Karpas-422 (cell line): ENCODE measurements around the gene GOLPH3L. TPM values are rescaled to one million over a fixed set of nuclear protein-coding genes. Genes with fewer than 3 reads are reported as not detected.
"Not testable (repeated sequence)": the region's sequence is repeated elsewhere in the genome, so short reads cannot be mapped to it uniquely, and the experiment has no call there.

ENCODE experiments used
- DNase-seq: peaks from one replicate; pipeline ENCODE4 v3.0.0-alpha.2; 2015
- H2AFZ ChIP-seq: fragments of 200-600 bp; sonication (generic); 2 replicates; pipeline ENCODE4 v1.6.1; 2014; ENCODE audit warnings: antibody characterized with exemption, low read length, mixed read lengths
- H3K27ac ChIP-seq: fragments of 200-600 bp; sonication (generic); 2 replicates; pipeline ENCODE4 v1.5.1; 2014; ENCODE audit warnings: mild to moderate bottlenecking, low read length, moderate library complexity
- H3K27me3 ChIP-seq: fragments of 200-600 bp; sonication (generic); 2 replicates; pipeline ENCODE4 v1.6.1; 2014; ENCODE audit warnings: low read length, mixed read lengths
- H3K36me3 ChIP-seq: fragments of 200-600 bp; sonication (generic); 2 replicates; pipeline ENCODE4 v1.6.1; 2014; ENCODE audit warnings: low read length, mixed read lengths; ENCODE audit not compliant: insufficient read depth
- H3K4me1 ChIP-seq: fragments of 200-600 bp; sonication (generic); 2 replicates; pipeline ENCODE4 v1.6.1; 2014; ENCODE audit warnings: mild to moderate bottlenecking, low read length, mixed read lengths
- H3K4me2 ChIP-seq: fragments of 200-600 bp; sonication (generic); 2 replicates; pipeline ENCODE4 v1.6.1; 2014; ENCODE audit warnings: low read length, low read depth, mild to moderate bottlenecking; ENCODE audit not compliant: poor library complexity, severe bottlenecking
- H3K4me3 ChIP-seq: fragments of 200-600 bp; sonication (generic); 2 replicates; pipeline ENCODE4 v1.5.1; 2014; ENCODE audit warnings: mild to moderate bottlenecking, antibody characterized with exemption, low read length, mixed read lengths
- H3K79me2 ChIP-seq: fragments of 200-600 bp; sonication (generic); 2 replicates; pipeline ENCODE4 v1.6.1; 2014; ENCODE audit warnings: mild to moderate bottlenecking, low read length, mixed read lengths
- H3K9ac ChIP-seq: fragments of 200-600 bp; sonication (generic); 2 replicates; pipeline ENCODE4 v1.6.0; 2014; ENCODE audit warnings: low read length
- H3K9me2 ChIP-seq: fragments of 200-600 bp; sonication (generic), shearing (Covaris generic); replicated peaks from 2 replicates; pipeline ENCODE4 v1.6.0; 2014; ENCODE audit warnings: mild to moderate bottlenecking, low read length, moderate library complexity; ENCODE audit not compliant: insufficient read depth
- H3K9me3 ChIP-seq: fragments of 300-700, 200-600 bp; sonication (generic); 2 replicates; pipeline ENCODE4 v1.6.1; 2014; ENCODE audit warnings: low read length, mixed read lengths
- H4K20me1 ChIP-seq: fragments of 200-600 bp; sonication (generic); 2 replicates; pipeline ENCODE4 v1.6.1; 2014; ENCODE audit warnings: mild to moderate bottlenecking, antibody characterized with exemption, low read length, low read depth; ENCODE audit not compliant: insufficient read depth
- total RNA-seq: library from RNA; depleted of rRNA; stranded (reverse); fragments of >200 nt; shearing (Covaris generic); gene quantifications from 2 replicates; pipeline ENCODE4 v1.2.3, GENCODE V29; 2014; ENCODE audit warnings: low replicate concordance; rRNA removed

Gene GOLPH3L
- total RNA-seq = 15.2 and 28.1 TPM in 2 replicates

GRCh38 chr1:150696995-150697927, at the start of gene GOLPH3L:
GOLPH3L (minus strand) TSS chr1:150697154; CDS start chr1:150694838, 2,316 bp downstream.
- peak within 1 kb of the TSS; percentile 86 for H3K4me2 ChIP-seq
- peak within 1 kb of the TSS; percentile 41 for H2AFZ ChIP-seq
- peak within 1 kb of the TSS; percentile 64 for H3K9ac ChIP-seq
- H3K4me3 ChIP-seq = peak within 1 kb of the TSS; percentile 68
- H3K9me3 ChIP-seq = no peaks in the 10 kb centered on the region
- no peaks in the 10 kb centered on the region for H3K9me2 ChIP-seq
- peak within 1 kb of the TSS; percentile 73 for H3K27ac ChIP-seq
- H3K36me3 ChIP-seq = peaks cover 24% of the 10 kb centered on the region
- H3K27me3 ChIP-seq = no peaks in the 10 kb centered on the region
- H4K20me1 ChIP-seq = no peaks in the 10 kb centered on the region
- peak; percentile 98 for DNase-seq
- H3K4me1 ChIP-seq = peaks cover 44% of the 10 kb centered on the region
- H3K79me2 ChIP-seq = peaks cover 31% of the 10 kb centered on the region

GRCh38 chr1:150730130-150730721, 33.3 kb upstream of the GOLPH3L start:
- Histone ChIP-seq H3K27me3 (no peaks in the 10 kb centered on the region), H3K4me3 (no peak overlapping the region), H3K4me1 (no peaks in the 10 kb centered on the region), H3K9me2 (no peaks in the 10 kb centered on the region), H3K27ac (no peak overlapping the region), H3K79me2 (no peaks in the 10 kb centered on the region), H3K36me3 (peaks cover 36% of the 10 kb centered on the region; the same call in 1 of the 2 replicates), H3K9me3 (no peaks in the 10 kb centered on the region), H2AFZ (no peak overlapping the region), H3K4me2 (no peak overlapping the region), H4K20me1 (no peaks in the 10 kb centered on the region), H3K9ac (no peak overlapping the region)
- DNase-seq = no peak

GRCh38 chr1:150724336-150724735, 27.4 kb upstream of the GOLPH3L start:
- no peak overlapping the region for H3K4me3 ChIP-seq
- no peak overlapping the region for H3K9ac ChIP-seq
- DNase-seq = no peak
- no peaks in the 10 kb centered on the region for H3K4me1 ChIP-seq
- H3K79me2 ChIP-seq = no peaks in the 10 kb centered on the region
- no peak overlapping the region for H2AFZ ChIP-seq
- no peaks in the 10 kb centered on the region for H3K9me2 ChIP-seq
- no peak overlapping the region for H3K4me2 ChIP-seq
- no peaks in the 10 kb centered on the region for H4K20me1 ChIP-seq
- H3K27ac ChIP-seq = no peak overlapping the region
- no peaks in the 10 kb centered on the region for H3K36me3 ChIP-seq
- no peaks in the 10 kb centered on the region for H3K9me3 ChIP-seq
- no peaks in the 10 kb centered on the region for H3K27me3 ChIP-seq

GRCh38 chr1:150720703-150721102, 23.7 kb upstream of the GOLPH3L start, which contains the start of gene HORMAD1:
HORMAD1 (minus strand) TSS chr1:150720895; CDS start chr1:150719505, 1,390 bp downstream.
- no peaks in the 10 kb centered on the region for H3K9me3 ChIP-seq
- H3K27ac ChIP-seq = no peak within 1 kb of the TSS
- no peak for DNase-seq
- no peaks in the 10 kb centered on the region for H3K9me2 ChIP-seq
- no peaks in the 10 kb centered on the region for H4K20me1 ChIP-seq
- H3K4me2 ChIP-seq = no peak within 1 kb of the TSS
- no peak within 1 kb of the TSS for H2AFZ ChIP-seq
- H3K36me3 ChIP-seq = no peaks in the 10 kb centered on the region
- H3K4me1 ChIP-seq = no peaks in the 10 kb centered on the region
- H3K9ac ChIP-seq = no peak within 1 kb of the TSS
- no peaks in the 10 kb centered on the region for H3K27me3 ChIP-seq
- no peaks in the 10 kb centered on the region for H3K79me2 ChIP-seq
- no peak within 1 kb of the TSS for H3K4me3 ChIP-seq

GRCh38 chr1:150720098-150720497, 23.1 kb upstream of the GOLPH3L start:
- Histone ChIP-seq H3K36me3 (no peaks in the 10 kb centered on the region), H2AFZ (no peak overlapping the region), H3K79me2 (no peaks in the 10 kb centered on the region), H4K20me1 (no peaks in the 10 kb centered on the region), H3K9me2 (no peaks in the 10 kb centered on the region), H3K4me3 (no peak overlapping the region), H3K27ac (no peak overlapping the region), H3K9ac (no peak overlapping the region), H3K9me3 (no peaks in the 10 kb centered on the region), H3K27me3 (no peaks in the 10 kb centered on the region), H3K4me2 (no peak overlapping the region), H3K4me1 (no peaks in the 10 kb centered on the region)
- no peak for DNase-seq

- H3K79me2 ChIP-seq = no peaks in the 10 kb centered on the region
- no peak overlapping the region for H3K9ac ChIP-seq
- no peak overlapping the region for H3K4me2 ChIP-seq
- no peak overlapping the region for H3K4me3 ChIP-seq
- no peaks in the 10 kb centered on the region for H3K4me1 ChIP-seq
- H3K9me2 ChIP-seq = no peaks in the 10 kb centered on the region
- H4K20me1 ChIP-seq = no peaks in the 10 kb centered on the region
- no peaks in the 10 kb centered on the region for H3K36me3 ChIP-seq
- no peak overlapping the region for H3K27ac ChIP-seq
- no peak for DNase-seq
- H3K9me3 ChIP-seq = no peaks in the 10 kb centered on the region
- H3K27me3 ChIP-seq = no peaks in the 10 kb centered on the region
- no peak overlapping the region for H2AFZ ChIP-seq
Measured at GRCh38 chr1:150718225-150718891, 21.4 kb upstream of the GOLPH3L start.

- H3K36me3 ChIP-seq, H3K4me2 ChIP-seq, H3K4me3 ChIP-seq, H3K4me1 ChIP-seq, H3K9me2 ChIP-seq, DNase-seq, H4K20me1 ChIP-seq, H3K27ac ChIP-seq, H3K27me3 ChIP-seq, H3K79me2 ChIP-seq, H3K9me3 ChIP-seq, H3K9ac ChIP-seq: not testable (repeated sequence)
- peak overlapping the region; percentile 76; the same call in 1 of the 2 replicates for H2AFZ ChIP-seq
Measured at GRCh38 chr1:150709031-150709430, 12.1 kb upstream of the GOLPH3L start.

- no peaks in the 10 kb centered on the region for H3K27me3 ChIP-seq
- no peak for DNase-seq
- no peaks in the 10 kb centered on the region for H3K9me2 ChIP-seq
- no peak overlapping the region for H3K9ac ChIP-seq
- H3K4me2 ChIP-seq = no peak overlapping the region
- H3K27ac ChIP-seq = no peak overlapping the region
- H3K36me3 ChIP-seq = no peaks in the 10 kb centered on the region
- peak overlapping the region; percentile 76; the same call in 1 of the 2 replicates for H2AFZ ChIP-seq
- no peaks in the 10 kb centered on the region for H4K20me1 ChIP-seq
- H3K9me3 ChIP-seq = no peaks in the 10 kb centered on the region
- H3K79me2 ChIP-seq = no peaks in the 10 kb centered on the region
- peaks cover 3% of the 10 kb centered on the region; the same call in 1 of the 2 replicates for H3K4me1 ChIP-seq
- H3K4me3 ChIP-seq = no peak overlapping the region
Measured at GRCh38 chr1:150708595-150708994, 11.6 kb upstream of the GOLPH3L start.
